HUES6 (cell line): ENCODE results near the gene RELN.

Source experiments
- H3K27ac ChIP-seq: 2 replicates; pipeline ENCODE4 v1.7.0; 2013; ENCODE audit warnings: low read depth, mild to moderate bottlenecking, low read length, inconsistent platforms
- H3K27me3 ChIP-seq: 2 replicates; pipeline ENCODE4 v1.6.1; 2013; ENCODE audit warnings: low read length; ENCODE audit not compliant: control insufficient read depth, insufficient read depth
- H3K36me3 ChIP-seq: 2 replicates; pipeline ENCODE4 v1.6.1; 2013; ENCODE audit warnings: low read length; ENCODE audit not compliant: control insufficient read depth, insufficient read depth
- H3K4me1 ChIP-seq: 2 replicates; pipeline ENCODE4 v1.6.1; 2013; ENCODE audit warnings: low read length; ENCODE audit not compliant: control insufficient read depth, insufficient read depth
- H3K4me3 ChIP-seq: 2 replicates; pipeline ENCODE4 v1.5.1; 2013; ENCODE audit warnings: low read depth, low read length
- H3K9ac ChIP-seq: one replicate; pipeline ENCODE4 v1.6.1; 2013; ENCODE audit warnings: mild to moderate bottlenecking, low read length
- H3K9me3 ChIP-seq: 2 replicates; pipeline ENCODE4 v1.6.1; 2013; ENCODE audit warnings: low read depth, low read length; ENCODE audit not compliant: control insufficient read depth, insufficient read depth

RELN gene

GRCh38 chr7:103991406-103991805, 1.9 kb upstream of the RELN start:
- Histone ChIP-seq H3K36me3 (no peaks in the 10 kb centered on the region), H3K9me3 (no peaks in the 10 kb centered on the region), H3K27me3 (peaks cover 73% of the 10 kb centered on the region), H3K27ac (no peak overlapping the region), H3K4me3 (no peak overlapping the region), H3K4me1 (0 out of 2 replicates have a peak, but pooled peaks cover 2% of the 10 kb centered on the region), H3K9ac (no peak overlapping the region)

GRCh38 chr7:103990991-103991390, 1.5 kb upstream of the RELN start:
- Histone ChIP-seq H3K27ac (no peak overlapping the region), H3K9ac (no peak overlapping the region), H3K36me3 (no peaks in the 10 kb centered on the region), H3K4me1 (0 out of 2 replicates have a peak, but pooled peaks cover 2% of the 10 kb centered on the region), H3K27me3 (peaks cover 77% of the 10 kb centered on the region), H3K9me3 (no peaks in the 10 kb centered on the region), H3K4me3 (no peak overlapping the region)

- Histone ChIP-seq H3K27me3 (peaks cover 86% of the 10 kb centered on the region), H3K4me3 (peak overlapping the region; percentile 55), H3K27ac (no peak overlapping the region), H3K9ac (no peak overlapping the region), H3K4me1 (0 out of 2 replicates have a peak, but pooled peaks cover 2% of the 10 kb centered on the region), H3K9me3 (no peaks in the 10 kb centered on the region), H3K36me3 (no peaks in the 10 kb centered on the region)
Observed at GRCh38 chr7:103989785-103990767, 618 bp upstream of the RELN start.

GRCh38 chr7:103988468-103989199, 824 bp downstream of the RELN start:
- Histone ChIP-seq H3K4me3 (peak overlapping the region; percentile 69), H3K27ac (no peak overlapping the region), H3K27me3 (peaks cover 88% of the 10 kb centered on the region), H3K9ac (no peak overlapping the region), H3K36me3 (no peaks in the 10 kb centered on the region), H3K9me3 (no peaks in the 10 kb centered on the region), H3K4me1 (0 out of 2 replicates have a peak, but pooled peaks cover 2% of the 10 kb centered on the region)

- H3K27me3 ChIP-seq = peaks cover 95% of the 10 kb centered on the region
- no peaks in the 10 kb centered on the region for H3K9me3 ChIP-seq
- no peak overlapping the region for H3K27ac ChIP-seq
- no peak overlapping the region for H3K4me3 ChIP-seq
- H3K36me3 ChIP-seq = no peaks in the 10 kb centered on the region
- no peak overlapping the region for H3K9ac ChIP-seq
- H3K4me1 ChIP-seq = 0 out of 2 replicates have a peak, but pooled peaks cover 2% of the 10 kb centered on the region
Observed at GRCh38 chr7:103987451-103987850, 2.0 kb downstream of the RELN start.

- no peaks in the 10 kb centered on the region for H3K36me3 ChIP-seq
- no peaks in the 10 kb centered on the region for H3K9me3 ChIP-seq
- no peak overlapping the region for H3K27ac ChIP-seq
- H3K4me3 ChIP-seq = no peak overlapping the region
- peaks cover 95% of the 10 kb centered on the region for H3K27me3 ChIP-seq
- H3K4me1 ChIP-seq = 0 out of 2 replicates have a peak, but pooled peaks cover 2% of the 10 kb centered on the region
- no peak overlapping the region for H3K9ac ChIP-seq
Observed at GRCh38 chr7:103985565-103986126, 3.8 kb downstream of the RELN start.

GRCh38 chr7:103984050-103984449, 5.4 kb downstream of the RELN start:
- no peaks in the 10 kb centered on the region for H3K9me3 ChIP-seq
- no peaks in the 10 kb centered on the region for H3K4me1 ChIP-seq
- peaks cover 84% of the 10 kb centered on the region for H3K27me3 ChIP-seq

GRCh38 chr7:103983201-103983977, 6.1 kb downstream of the RELN start:
- Histone ChIP-seq H3K9ac (no peak overlapping the region), H3K27me3 (peaks cover 84% of the 10 kb centered on the region), H3K4me1 (no peaks in the 10 kb centered on the region), H3K4me3 (no peak overlapping the region), H3K9me3 (no peaks in the 10 kb centered on the region), H3K36me3 (no peaks in the 10 kb centered on the region), H3K27ac (no peak overlapping the region)

More at GRCh38 chr7:103984050-103984449, 5.4 kb downstream of the RELN start:
- no peak overlapping the region for H3K4me3 ChIP-seq
- no peak overlapping the region for H3K27ac ChIP-seq
- no peak overlapping the region for H3K9ac ChIP-seq
- H3K36me3 ChIP-seq = no peaks in the 10 kb centered on the region

GRCh38 chr7:103981003-103981423, 8.4 kb downstream of the RELN start:
- H3K27ac ChIP-seq = no peak overlapping the region
- H3K36me3 ChIP-seq = no peaks in the 10 kb centered on the region
- H3K9ac ChIP-seq = no peak overlapping the region
- H3K4me1 ChIP-seq = no peaks in the 10 kb centered on the region
- no peaks in the 10 kb centered on the region for H3K9me3 ChIP-seq
- no peak overlapping the region for H3K4me3 ChIP-seq
- peaks cover 61% of the 10 kb centered on the region for H3K27me3 ChIP-seq

- Histone ChIP-seq H3K4me1 (no peaks in the 10 kb centered on the region), H3K27ac (no peak overlapping the region), H3K4me3 (no peak overlapping the region), H3K9ac (no peak overlapping the region), H3K9me3 (no peaks in the 10 kb centered on the region), H3K36me3 (no peaks in the 10 kb centered on the region), H3K27me3 (no peaks in the 10 kb centered on the region)
Observed at GRCh38 chr7:103972779-103973434, 16.6 kb downstream of the RELN start.
